ENCODE data around the gene PRKAR2B. TPM values are rescaled to one million over a fixed set of nuclear protein-coding genes. Genes with fewer than 3 reads are reported as not detected.

Gene PRKAR2B
- total and polyA plus RNA-seq, 2 of the 4 experiments (the other 2 are of a cell fraction) = 3.0 to 3.1 TPM

- Histone ChIP-seq H3K4me3 (ENCODE audit: insufficient read depth, low read depth, low read length) (no peak overlapping the region), H3K9me1 (ENCODE audit: insufficient read depth, low read length) (no peaks in the 10 kb centered on the region; the same call in 1 of the 2 replicates), H3K23ac (ENCODE audit: low read depth, low read length) (no peak overlapping the region), H3K14ac (replicated peaks; ENCODE audit: low read depth, low read length) (no peak overlapping the region), H3K27me3 (ENCODE audit: control insufficient read depth, insufficient read depth, low read length) (no peaks in the 10 kb centered on the region), H4K20me1 (ENCODE audit: insufficient read depth, low read length) (no peaks in the 10 kb centered on the region), H3K4me1 (ENCODE audit: control insufficient read depth, insufficient read depth, low read length) (no peaks in the 10 kb centered on the region), H3K4me2 (ENCODE audit: low read depth, low read length) (no peak overlapping the region), H4K8ac (ENCODE audit: low read depth in 2 of 2, low read length in 2 of 2) (no peak overlapping the region), H3K18ac (ENCODE audit: low read depth, low read length) (no peak overlapping the region), H2AFZ (replicated peaks; ENCODE audit: low read length, poor library complexity) (no peak overlapping the region), H3K36me3 (ENCODE audit: control insufficient read depth, insufficient read depth, low read length) (no peaks in the 10 kb centered on the region), H2AK5ac (ENCODE audit: low read depth, low read length) (no peak overlapping the region), H4K91ac (ENCODE audit: insufficient read depth, low read depth, low read length) (no peak overlapping the region), H2BK120ac (ENCODE audit: low read depth, low read length) (no peak overlapping the region), H2BK15ac (ENCODE audit: low read depth, low read length) (no peak overlapping the region), H4K5ac (ENCODE audit: low read depth, low read length) (no peak overlapping the region), H2BK5ac (ENCODE audit: low read depth, low read length, poor library complexity, severe bottlenecking) (no peak overlapping the region), H3K56ac (ENCODE audit: extremely low read depth, insufficient read depth, low read length) (no peak overlapping the region), H3K4ac (ENCODE audit: low read depth, low read length) (no peak overlapping the region), H3K79me1 (ENCODE audit: low read depth in 1 of 2, low read length in 2 of 2) (no peaks in the 10 kb centered on the region), H2BK20ac (ENCODE audit: low read depth, low read length) (no peak overlapping the region), H2AK9ac (replicated peaks; ENCODE audit: low read depth, low read length, poor library complexity) (no peak overlapping the region), H3K9me3 (ENCODE audit: control insufficient read depth, insufficient read depth, low read length) (no peaks in the 10 kb centered on the region), H3K27ac (ENCODE audit: insufficient read depth, low read length) (no peak overlapping the region), H3K9ac (ENCODE audit: low read depth, low read length) (no peak overlapping the region)
- DNase-seq = no peak
- POLR2A ChIA-PET (ENCODE audit: unreplicated experiment) = no interaction called here
- no TSS peak for BruUV-seq (replicated peaks)
- CTCF ChIA-PET = no interaction called here
- ATAC-seq (ENCODE audit: low read depth) = no peak
- dilution Hi-C loops (cut with HindIII; ENCODE audit: low sequenced_read_pairs, unreplicated experiment) = no loop called here
- WGBS, 2 experiments (ENCODE audit: extremely low coverage in 2 of 2, insufficient read length in 1 of 2) = no CpG with 5 or more reads among the region's 1 CpG
- intact Hi-C loops (cut with micrococcal nuclease) = no loop called here
- no peak for TF ChIP-seq MXI1 (IDR thresholded peaks at IDR 0.05; ENCODE audit: borderline replicate concordance, low read depth, low read length)
- no peak for TF ChIP-seq RFX5 (IDR thresholded peaks at IDR 0.05; ENCODE audit: low read depth, low read length)
- TF ChIP-seq USF2 (IDR thresholded peaks at IDR 0.05; ENCODE audit: low read depth, low read length) = no peak
- TF ChIP-seq ELK1 (IDR thresholded peaks at IDR 0.05; ENCODE audit: borderline replicate concordance, low read depth, low read length) = no peak
- no peak for TF ChIP-seq FOS (IDR thresholded peaks at IDR 0.05; ENCODE audit: low read depth, low read length)
- TF ChIP-seq SMC3 (IDR thresholded peaks at IDR 0.05; ENCODE audit: low read depth, low read length) = no peak
- TF ChIP-seq CHD1 (IDR thresholded peaks at IDR 0.05; ENCODE audit: low read depth, low read length) = no peak
- TF ChIP-seq BHLHE40 (IDR thresholded peaks at IDR 0.05; ENCODE audit: low read depth, low read length) = no peak
- no peak for TF ChIP-seq RAD21 (IDR thresholded peaks at IDR 0.05; ENCODE audit: low read length)
- no peak for TF ChIP-seq CEBPB (IDR thresholded peaks at IDR 0.05; ENCODE audit: low read depth, low read length)
- TF ChIP-seq MAZ (IDR thresholded peaks at IDR 0.05; ENCODE audit: borderline replicate concordance, low read depth, low read length) = no peak
- no peak for TF ChIP-seq NFE2L2 (IDR thresholded peaks at IDR 0.05; ENCODE audit: low read depth, low read length)
- TF ChIP-seq MAFK (IDR thresholded peaks at IDR 0.05; ENCODE audit: low read depth, low read length) = no peak
- TF ChIP-seq RCOR1 (IDR thresholded peaks at IDR 0.05; ENCODE audit: insufficient replicate concordance, low read length) = no peak
- TF ChIP-seq POLR2A (IDR thresholded peaks at IDR 0.05; ENCODE audit: low read depth, low read length) = no peak
- no peak for TF ChIP-seq CTCF (conservative IDR thresholded peaks at IDR 0.05; ENCODE audit: low read depth, low read length)
- in situ Hi-C loops (cut with MboI; ENCODE audit: low sequenced_read_pairs) = no loop called here
These were observed 10.0 kb upstream of the PRKAR2B start for GRCh38 chr7:107034553-107034952.

Measured in IMR-90 (cell line).